Activated CD4-positive, alpha-beta T cell treated with anti-CD3 and anti-CD28 coated beads, Interleukin-2, amount 10 ng/mL, durations not matched to agents 24 days and 14 days (primary cell): Measurements from ENCODE around the gene RNF166. TPM values are rescaled to one million over a fixed set of nuclear protein-coding genes. Genes with fewer than 3 reads are reported as not detected.

ENCODE experiments used
- DNase-seq: peaks from one replicate; pipeline ENCODE4 v3.0.0; 2022
- H3K27ac Mint-ChIP-seq: one replicate; pipeline ENCODE4 v1.8.0; 2022; ENCODE audit warnings: mild to moderate bottlenecking, mixed read lengths
- H3K27me3 Mint-ChIP-seq: one replicate; pipeline ENCODE4 v1.8.0; 2022; ENCODE audit warnings: mixed read lengths
- H3K36me3 Mint-ChIP-seq: one replicate; pipeline ENCODE4 v1.8.0; 2022; ENCODE audit warnings: low read depth, mild to moderate bottlenecking, mixed read lengths
- H3K4me1 Mint-ChIP-seq: one replicate; pipeline ENCODE4 v1.8.0; 2021; ENCODE audit warnings: mixed read lengths
- H3K4me3 Mint-ChIP-seq: one replicate; pipeline ENCODE4 v1.8.0; 2022; ENCODE audit warnings: mild to moderate bottlenecking, moderate library complexity, mixed read lengths
- H3K9me3 Mint-ChIP-seq: one replicate; pipeline ENCODE4 v1.8.0; 2021; ENCODE audit warnings: mixed read lengths
- intact Hi-C: fragments of 100-400 bp; cut with micrococcal nuclease; formaldehyde crosslinking; loops from one replicate; pipeline ENCODE4 v1.15.1; 2023
- total RNA-seq: library from RNA; stranded (reverse); gene quantifications from 2 replicates; pipeline ENCODE4 v1.2.3, GENCODE V29; 2022

RNF166 gene
- total RNA-seq, 1 donor from 2014 or later = 47.3 TPM

DNA sequence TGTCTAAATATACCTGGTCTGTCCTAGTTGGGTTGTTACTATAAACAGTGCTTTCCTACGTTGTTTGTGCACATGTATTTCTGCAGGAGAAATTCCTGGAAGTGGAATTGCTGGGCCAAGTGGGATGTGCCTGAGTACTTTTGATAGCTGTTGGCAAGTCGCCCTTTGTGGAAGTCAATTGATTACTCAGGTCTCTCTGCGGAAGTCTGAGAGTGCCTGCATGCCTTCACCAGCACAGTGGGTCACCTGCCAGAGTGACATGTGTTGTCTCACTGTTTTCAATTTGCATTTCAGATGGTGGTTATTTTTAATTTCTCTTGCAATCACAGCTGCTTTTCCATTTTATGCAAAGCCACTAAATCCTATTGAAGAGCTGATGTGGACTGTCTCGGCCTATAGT lies 41.1 kb downstream of the RNF166 start:
- H3K27ac Mint-ChIP-seq = no peak overlapping the region
- DNase-seq = no peak
- no peaks in the 10 kb centered on the region for H3K27me3 Mint-ChIP-seq
- H3K9me3 Mint-ChIP-seq = no peaks in the 10 kb centered on the region
- intact Hi-C loops = loop anchor here (10.0 kb wide), 1 partner anchor 210 kb away; the partner anchor contains the start of gene ZFPM1
- H3K4me1 Mint-ChIP-seq = peaks cover 19% of the 10 kb centered on the region
- H3K4me3 Mint-ChIP-seq = peak overlapping the region; percentile 49
- peaks cover 24% of the 10 kb centered on the region for H3K36me3 Mint-ChIP-seq

DNA sequence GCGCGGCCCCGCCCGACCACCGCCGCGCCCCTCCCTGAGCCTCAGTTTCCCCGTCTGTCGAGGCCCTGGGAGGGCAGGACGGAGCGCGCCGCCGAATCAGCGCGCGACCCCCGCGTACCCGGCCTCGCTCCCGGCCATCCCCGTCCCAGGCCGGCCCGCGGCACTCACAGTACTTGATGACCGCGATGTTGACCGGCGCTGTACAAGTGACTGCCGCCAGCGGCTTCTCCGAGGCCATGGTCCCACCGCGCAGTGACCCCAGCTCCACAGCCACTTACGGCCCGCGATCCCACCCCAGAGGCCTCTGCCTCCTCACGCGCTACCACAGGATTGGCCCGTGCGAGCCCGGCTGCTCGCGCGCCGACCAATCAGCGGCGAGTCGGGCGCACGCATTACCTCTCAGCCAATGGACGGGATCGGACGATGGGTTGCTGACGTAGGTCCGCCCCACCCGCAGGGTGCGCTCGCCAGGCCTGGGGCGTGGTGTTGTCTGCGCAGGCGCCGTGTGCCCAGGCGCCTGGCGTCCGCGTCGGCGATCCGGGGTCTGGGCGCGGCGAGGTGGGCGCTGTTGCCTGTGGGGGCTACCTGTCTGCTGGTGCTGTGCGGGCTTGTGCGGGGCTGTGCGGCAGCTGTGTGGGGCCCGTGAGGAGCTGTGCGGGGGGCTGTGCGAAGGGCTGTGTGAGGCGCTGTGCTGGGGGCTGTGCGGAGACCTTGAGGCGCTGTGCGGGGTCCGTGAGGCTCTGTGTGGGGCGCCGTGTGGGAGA lies 43.2 kb downstream of the RNF166 start, which contains the start of gene MVD:
Gene MVD (minus strand): TSS at position 249 of the 764 bp plus-strand sequence. CDS start 11 bp downstream, at position 238.
- Mint-ChIP-seq H3K4me1 (peaks cover 23% of the 10 kb centered on the region), H3K36me3 (peaks cover 24% of the 10 kb centered on the region), H3K9me3 (no peaks in the 10 kb centered on the region), H3K4me3 (peak within 1 kb of the TSS; percentile 97), H3K27ac (peak within 1 kb of the TSS; percentile 93), H3K27me3 (no peaks in the 10 kb centered on the region)
- peak; percentile 99 for DNase-seq
- intact Hi-C loops = loop anchor here (1.0 to 10.0 kb wide), 4 partner anchors 12 to 208 kb away; partner anchors contain the start of genes CYBA, SNAI3 and ZFPM1

DNA sequence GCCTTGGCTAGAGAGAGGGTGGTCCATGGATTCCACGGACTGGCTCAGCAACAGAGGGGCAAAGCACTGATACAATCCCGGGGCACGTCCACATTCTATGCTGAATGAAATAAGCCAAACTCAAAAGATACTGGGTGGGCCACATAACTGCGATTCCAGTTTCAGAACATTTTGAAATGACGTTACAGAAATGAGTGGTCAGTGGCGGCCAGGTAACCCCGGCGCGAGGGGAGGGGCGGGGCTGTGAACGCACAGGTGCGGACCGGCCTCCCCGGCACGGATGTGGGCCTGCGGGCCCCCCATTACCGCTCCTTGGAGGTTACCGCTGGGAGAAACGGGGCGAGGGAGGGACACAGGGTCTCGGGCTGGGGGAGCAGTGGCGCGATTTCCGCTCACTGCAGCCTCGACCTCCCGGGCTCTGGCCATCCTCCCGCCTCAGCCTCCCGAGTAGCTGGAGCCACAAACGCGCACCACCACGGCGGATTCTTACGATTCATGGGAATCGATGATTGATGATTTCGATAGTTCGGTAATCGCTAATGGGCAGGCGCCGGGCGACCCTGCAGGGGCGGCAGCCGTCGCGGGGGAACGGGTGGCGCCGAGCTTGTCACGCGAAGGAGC lies 43.9 kb downstream of the RNF166 start:
- peak overlapping the region; percentile 97 for H3K4me3 Mint-ChIP-seq
- peaks cover 24% of the 10 kb centered on the region for H3K36me3 Mint-ChIP-seq
- no peaks in the 10 kb centered on the region for H3K27me3 Mint-ChIP-seq
- intact Hi-C loops = loop anchor here (2.0 to 10.0 kb wide), 2 partner anchors 38 to 208 kb away; partner anchors contain the start of gene ZFPM1
- H3K9me3 Mint-ChIP-seq = no peaks in the 10 kb centered on the region
- peaks cover 23% of the 10 kb centered on the region for H3K4me1 Mint-ChIP-seq
- peak overlapping the region; percentile 86 for H3K27ac Mint-ChIP-seq
- peak; percentile 78 for DNase-seq

DNA sequence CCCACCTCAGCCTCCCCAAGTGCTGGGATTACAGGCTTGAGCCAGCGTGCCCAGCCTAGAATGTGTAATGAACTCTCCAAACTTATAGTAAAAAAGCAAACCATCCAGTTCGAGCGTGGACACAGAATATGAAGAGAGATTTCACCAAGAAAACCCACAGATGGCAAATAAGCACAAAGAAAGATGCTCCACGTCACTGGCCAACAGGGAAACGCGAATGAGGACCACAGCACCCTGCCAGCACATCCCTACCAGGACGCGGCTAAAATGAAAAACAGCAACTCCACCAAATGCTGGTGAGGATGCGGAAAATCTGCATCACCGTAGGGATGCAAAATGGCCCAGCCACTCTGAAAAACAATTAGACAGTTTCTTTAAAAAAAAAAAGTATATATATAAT lies 44.7 kb downstream of the RNF166 start:
- intact Hi-C loops = loop anchor here (10.0 kb wide), 1 partner anchor 207 kb away; the partner anchor contains the start of gene ZFPM1
- peaks cover 20% of the 10 kb centered on the region for H3K36me3 Mint-ChIP-seq
- H3K27me3 Mint-ChIP-seq = no peaks in the 10 kb centered on the region
- no peak overlapping the region for H3K27ac Mint-ChIP-seq
- H3K4me3 Mint-ChIP-seq = peak overlapping the region; percentile 54
- DNase-seq = no peak
- peaks cover 23% of the 10 kb centered on the region for H3K4me1 Mint-ChIP-seq
- H3K9me3 Mint-ChIP-seq = no peaks in the 10 kb centered on the region

DNA sequence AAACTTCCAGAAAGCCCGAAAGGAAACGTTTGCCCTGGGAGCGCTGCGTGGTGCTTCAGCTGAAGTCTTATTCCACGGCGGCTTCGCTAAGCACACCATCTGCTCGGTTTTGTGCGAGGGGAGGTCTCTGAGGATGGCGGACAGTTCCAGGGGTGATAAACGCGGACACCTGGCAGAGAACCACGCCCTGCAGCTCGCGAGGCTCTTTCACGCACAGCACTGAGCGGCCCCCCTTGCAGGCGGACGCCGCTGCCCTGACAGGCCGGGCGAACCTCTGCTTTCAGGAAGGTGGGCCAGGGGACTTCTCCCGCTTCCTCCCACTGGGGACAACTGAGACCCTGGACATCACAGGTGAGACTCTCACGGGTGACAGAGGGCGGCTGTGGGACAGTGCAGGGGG lies 47.0 kb downstream of the RNF166 start:
- peaks cover 22% of the 10 kb centered on the region for H3K36me3 Mint-ChIP-seq
- no peaks in the 10 kb centered on the region for H3K9me3 Mint-ChIP-seq
- no peaks in the 10 kb centered on the region for H3K27me3 Mint-ChIP-seq
- no peak for DNase-seq
- intact Hi-C loops = no loop called here
- H3K27ac Mint-ChIP-seq = no peak overlapping the region
- peaks cover 19% of the 10 kb centered on the region for H3K4me1 Mint-ChIP-seq
- no peak overlapping the region for H3K4me3 Mint-ChIP-seq

DNA sequence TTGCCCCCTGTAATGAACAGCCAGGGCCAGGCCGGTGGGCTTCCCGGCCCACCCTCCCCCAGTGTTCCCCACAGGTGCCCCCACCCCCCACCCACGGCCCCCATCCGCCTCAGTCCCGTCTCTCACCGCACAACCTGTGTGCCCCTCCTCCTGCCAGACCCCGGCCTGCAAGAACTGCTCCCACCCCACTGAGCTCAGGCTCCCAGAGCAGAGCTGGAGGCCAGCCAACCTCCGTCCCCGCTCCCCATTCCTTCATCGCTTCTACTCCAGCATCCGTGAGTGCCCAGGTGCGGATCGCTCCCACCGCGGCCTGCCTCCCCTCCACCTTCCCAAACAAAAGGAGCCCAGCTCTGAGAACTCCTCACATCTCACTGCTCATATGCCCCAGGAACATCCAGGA lies 47.5 kb downstream of the RNF166 start:
- Mint-ChIP-seq H3K36me3 (peaks cover 22% of the 10 kb centered on the region), H3K4me3 (no peak overlapping the region), H3K27ac (no peak overlapping the region), H3K4me1 (peaks cover 17% of the 10 kb centered on the region), H3K9me3 (no peaks in the 10 kb centered on the region), H3K27me3 (no peaks in the 10 kb centered on the region)
- intact Hi-C loops = no loop called here
- no peak for DNase-seq

DNA sequence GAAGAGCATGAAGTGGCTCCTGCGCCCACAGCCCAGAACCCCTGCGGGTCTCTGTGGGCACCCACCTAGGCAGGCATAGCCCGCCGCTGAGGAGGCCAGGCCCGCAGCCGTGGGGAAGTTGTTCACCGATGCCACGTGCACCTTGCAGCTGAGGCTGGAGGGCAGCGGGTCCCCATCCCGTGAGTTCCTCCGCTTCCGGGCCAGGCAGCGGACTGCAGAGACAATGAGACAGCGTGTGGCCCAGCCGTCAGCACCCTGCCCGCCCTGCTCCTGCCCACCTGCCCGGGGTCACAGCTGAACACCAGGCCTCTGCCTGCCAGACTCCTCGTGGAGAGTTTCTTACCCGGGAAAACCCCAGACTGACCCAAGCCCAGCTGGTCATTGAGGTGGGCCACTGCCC lies 48.8 kb downstream of the RNF166 start:
- DNase-seq = no peak
- Mint-ChIP-seq H3K9me3 (no peaks in the 10 kb centered on the region), H3K27me3 (no peaks in the 10 kb centered on the region), H3K4me1 (peaks cover 15% of the 10 kb centered on the region), H3K27ac (no peak overlapping the region), H3K36me3 (peaks cover 22% of the 10 kb centered on the region), H3K4me3 (no peak overlapping the region)
- intact Hi-C loops = no loop called here

DNA sequence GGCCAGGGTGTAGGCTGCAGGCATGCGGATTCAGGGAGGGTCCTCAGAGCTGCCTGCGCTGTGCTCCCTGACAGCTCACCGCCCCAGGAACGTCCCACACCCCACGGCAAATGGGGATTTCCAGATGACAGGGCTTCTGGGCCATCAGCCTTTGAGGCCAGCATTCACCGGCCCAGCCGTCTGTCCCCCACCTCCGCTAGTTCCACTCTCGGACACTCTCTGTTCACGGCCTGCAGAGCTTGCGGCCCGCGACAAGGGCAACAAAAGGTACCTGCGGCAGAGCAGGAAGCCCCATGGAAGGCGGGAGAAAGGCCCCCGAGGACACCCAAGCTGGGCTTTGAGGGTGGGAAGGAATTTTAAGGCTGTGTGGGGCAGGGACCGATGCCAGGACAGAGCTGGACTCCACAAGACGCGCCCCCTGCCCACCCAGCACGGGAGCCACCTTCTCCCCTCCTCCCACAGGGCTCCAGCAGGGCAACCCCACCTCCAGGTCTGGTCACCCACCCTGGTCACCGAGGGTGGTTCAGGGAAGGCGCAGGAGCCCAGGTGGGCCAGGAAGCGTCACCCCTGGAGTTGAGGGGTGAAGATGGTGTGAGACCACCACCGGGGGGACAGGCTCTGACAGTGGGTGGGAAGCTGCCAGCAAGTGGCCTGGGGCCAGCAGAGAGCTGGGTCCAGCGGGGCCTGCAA lies 49.8 kb downstream of the RNF166 start:
- Mint-ChIP-seq H3K36me3 (peaks cover 20% of the 10 kb centered on the region), H3K27me3 (no peaks in the 10 kb centered on the region), H3K27ac (no peak overlapping the region), H3K4me1 (peaks cover 16% of the 10 kb centered on the region), H3K9me3 (no peaks in the 10 kb centered on the region), H3K4me3 (no peak overlapping the region)
- intact Hi-C loops = no loop called here
- DNase-seq = no peak

DNA sequence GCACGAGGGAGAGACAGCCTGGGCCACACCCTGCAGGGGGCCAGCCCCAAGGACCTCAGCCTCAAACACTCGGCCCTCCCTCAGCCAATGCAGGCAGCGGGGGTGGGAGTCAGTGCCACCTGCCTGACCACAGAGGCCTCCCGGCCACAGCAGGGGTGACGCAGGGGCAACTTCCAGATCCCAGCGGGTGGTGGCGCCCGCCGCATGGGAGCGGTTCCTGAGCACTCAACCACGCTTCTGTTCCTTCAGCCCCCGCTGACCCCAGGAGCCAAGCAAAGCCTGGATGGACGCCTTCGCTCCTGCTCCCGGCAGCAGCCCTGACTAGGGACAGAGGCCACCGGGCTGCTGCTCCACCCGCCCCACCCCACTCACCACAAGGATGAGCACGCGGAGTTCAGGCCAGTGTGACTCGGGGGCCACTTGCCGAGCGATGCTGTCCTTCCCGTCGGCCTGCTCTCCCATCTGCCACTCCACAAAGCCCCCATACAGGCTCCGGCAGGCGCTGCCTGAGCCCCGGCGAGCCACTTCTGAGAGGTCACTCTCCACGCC lies 50.4 kb downstream of the RNF166 start:
- no peak overlapping the region for H3K27ac Mint-ChIP-seq
- H3K4me3 Mint-ChIP-seq = no peak overlapping the region
- H3K27me3 Mint-ChIP-seq = no peaks in the 10 kb centered on the region
- peaks cover 20% of the 10 kb centered on the region for H3K36me3 Mint-ChIP-seq
- intact Hi-C loops = no loop called here
- H3K4me1 Mint-ChIP-seq = peaks cover 15% of the 10 kb centered on the region
- H3K9me3 Mint-ChIP-seq = no peaks in the 10 kb centered on the region
- no peak for DNase-seq

DNA sequence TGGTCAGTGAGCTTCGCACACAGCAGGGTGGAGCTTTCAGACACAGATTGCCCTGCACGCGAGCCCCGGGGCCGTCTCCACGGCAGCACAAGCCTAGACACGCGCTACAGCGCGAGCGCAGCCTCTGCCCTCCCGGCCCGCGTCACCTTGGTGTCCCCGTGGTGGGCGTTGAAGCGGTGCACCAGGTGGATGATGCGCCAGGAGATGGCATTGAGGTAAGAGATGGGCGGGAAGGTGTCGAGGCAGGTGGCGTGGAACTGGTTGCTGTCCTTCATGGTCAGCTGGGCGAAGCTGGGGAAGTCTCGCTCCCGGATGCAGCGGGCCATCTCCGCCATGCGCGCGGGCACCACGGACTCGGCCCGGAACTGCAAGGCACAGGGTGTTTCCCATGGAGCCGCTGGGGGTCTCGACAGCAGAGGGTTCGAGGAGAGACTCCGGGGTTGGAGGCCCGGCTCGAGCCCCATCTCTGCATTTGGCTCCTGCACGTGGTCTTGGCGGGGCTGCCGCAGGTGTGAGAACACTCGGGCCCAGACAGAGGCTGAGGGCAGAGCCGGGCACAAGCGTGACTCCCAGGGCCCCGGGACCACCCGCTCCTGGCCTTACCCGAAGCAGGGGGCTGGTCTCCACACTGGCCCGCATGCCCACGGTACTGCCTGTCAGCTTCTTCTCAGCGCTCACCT lies 51.0 kb downstream of the RNF166 start:
- intact Hi-C loops = no loop called here
- Mint-ChIP-seq H3K4me1 (peaks cover 14% of the 10 kb centered on the region), H3K27me3 (no peaks in the 10 kb centered on the region), H3K27ac (no peak overlapping the region), H3K36me3 (peaks cover 20% of the 10 kb centered on the region), H3K9me3 (no peaks in the 10 kb centered on the region), H3K4me3 (no peak overlapping the region)
- DNase-seq = no peak

DNA sequence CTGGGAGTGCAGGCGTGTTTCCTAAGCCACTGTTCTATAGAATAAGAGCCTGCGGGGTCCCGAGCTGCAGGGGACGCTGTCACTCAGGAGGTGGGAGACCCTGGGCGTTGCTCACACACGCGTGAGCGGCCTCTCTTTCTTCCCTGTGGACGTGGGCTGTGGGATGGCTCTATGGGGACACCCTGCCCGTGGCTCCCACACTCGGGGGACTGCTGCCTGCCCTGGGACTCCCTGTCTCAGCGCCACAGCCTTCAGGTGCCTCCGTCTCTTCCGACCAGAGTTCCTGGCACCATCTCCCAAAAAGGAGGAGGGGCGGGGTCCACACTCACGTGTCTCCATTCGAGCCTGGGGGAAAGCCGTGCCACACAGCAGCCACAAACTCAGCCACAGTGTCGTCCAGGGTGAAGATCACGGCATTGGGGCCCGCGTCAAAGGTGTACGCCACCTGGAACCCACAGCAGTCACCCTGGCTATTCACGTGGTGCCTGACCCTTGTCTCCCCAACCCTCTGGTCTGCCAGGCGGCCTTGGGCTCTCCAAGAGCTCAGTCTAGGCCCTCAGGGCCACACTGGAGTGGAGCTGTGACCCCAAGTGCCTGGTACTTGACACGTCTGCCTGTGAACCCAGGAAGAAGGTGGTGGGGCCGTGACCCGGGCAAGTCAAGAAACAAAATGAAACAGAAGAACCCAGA lies 51.7 kb downstream of the RNF166 start:
- Mint-ChIP-seq H3K9me3 (no peaks in the 10 kb centered on the region), H3K27me3 (no peaks in the 10 kb centered on the region), H3K27ac (no peak overlapping the region), H3K4me3 (no peak overlapping the region), H3K4me1 (peaks cover 12% of the 10 kb centered on the region), H3K36me3 (peaks cover 17% of the 10 kb centered on the region)
- no peak for DNase-seq
- intact Hi-C loops = loop anchor here (5.0 kb wide), 1 partner anchor 128 kb away; no protein-coding TSS in a partner anchor

DNA sequence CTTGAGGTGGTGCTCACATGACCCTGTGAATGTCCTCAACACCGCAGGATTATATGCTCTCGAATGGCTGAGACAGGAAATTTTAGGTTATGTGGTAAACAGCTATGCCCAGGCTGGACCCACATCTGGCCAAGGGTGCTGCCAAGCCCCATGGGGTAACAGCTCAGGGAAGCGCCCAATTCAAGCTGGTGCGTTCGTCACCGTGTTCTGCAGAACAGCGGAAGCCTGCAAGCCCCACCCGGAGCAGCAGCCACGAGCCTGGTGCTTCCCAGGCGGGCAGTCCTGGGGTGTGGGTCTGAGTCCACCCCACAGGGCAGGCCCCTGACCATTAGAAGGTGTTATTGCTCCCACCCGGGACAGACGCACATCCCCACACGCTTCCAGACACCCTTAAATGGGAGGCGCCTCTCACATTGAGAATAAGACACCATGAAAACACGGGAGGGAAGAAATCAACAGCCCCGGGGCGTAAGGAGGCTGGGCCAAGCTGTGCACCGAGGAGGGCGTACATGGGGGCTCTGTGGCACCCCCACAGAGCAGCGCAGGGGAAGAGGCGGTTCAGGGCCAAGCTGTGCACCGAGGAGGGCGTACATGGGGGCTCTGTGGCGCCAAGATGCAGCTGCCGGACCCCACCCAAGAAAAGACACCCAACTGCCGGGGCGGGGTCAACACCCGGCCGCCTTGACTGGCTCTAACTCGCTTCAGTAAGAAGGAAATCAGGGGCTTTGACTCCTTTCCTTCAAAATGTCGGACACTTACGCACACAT lies 52.4 kb downstream of the RNF166 start:
- H3K9me3 Mint-ChIP-seq = no peaks in the 10 kb centered on the region
- H3K27ac Mint-ChIP-seq = peak overlapping the region; percentile 22
- no peak overlapping the region for H3K4me3 Mint-ChIP-seq
- intact Hi-C loops = loop anchor here (5.0 kb wide), 1 partner anchor 129 kb away; no protein-coding TSS in a partner anchor
- H3K27me3 Mint-ChIP-seq = no peaks in the 10 kb centered on the region
- no peak for DNase-seq
- H3K36me3 Mint-ChIP-seq = peaks cover 20% of the 10 kb centered on the region
- H3K4me1 Mint-ChIP-seq = peaks cover 16% of the 10 kb centered on the region
